HL-60 (cell line): Measurements from ENCODE around the gene PPM1J.

Experiments used
- DNase-seq, 2 experiments: peaks; one replicate each; pipeline ENCODE4 v3.0.0-alpha.2; 2010 to 2020; ENCODE audit warnings: low read depth in 1 of 2, low spot score in 1 of 2
- H3K27ac ChIP-seq: fragments of 250-450 bp; sonication (Bioruptor Pico); replicated peaks from 2 replicates; pipeline ENCODE4 v1.5.1; 2020; ENCODE audit warnings: mild to moderate bottlenecking, moderate library complexity
- H3K27me3 ChIP-seq: fragments of 250-450 bp; sonication (Bioruptor Pico); 2 replicates; pipeline ENCODE4 v1.5.1; 2021; ENCODE audit warnings: mild to moderate bottlenecking, moderate library complexity; ENCODE audit not compliant: insufficient read depth, poor library complexity, severe bottlenecking
- H3K4me3 ChIP-seq: replicated peaks from 2 replicates; pipeline ENCODE4 v1.5.1; 2011; ENCODE audit warnings: mild to moderate bottlenecking, control low read depth, low read length; ENCODE audit not compliant: insufficient read depth
- GABPA ChIP-seq: IDR thresholded peaks from 2 replicates; pipeline ENCODE4 v1.6.1; 2012; ENCODE audit warnings: low read depth
- POLR2AphosphoS5 ChIP-seq: IDR thresholded peaks from 2 replicates; pipeline ENCODE4 v1.6.1; 2012; ENCODE audit warnings: low read depth
- SPI1 ChIP-seq: IDR thresholded peaks from 2 replicates; pipeline ENCODE4 v1.6.1; 2012; ENCODE audit warnings: low read depth, mild to moderate bottlenecking, borderline replicate concordance
- TF ChIP-seq, protein P1 (sequence below): IDR thresholded peaks from 2 replicates; pipeline ENCODE4 v1.6.1; 2012; ENCODE audit warnings: low read depth; ENCODE audit not compliant: insufficient replicate concordance
- TF ChIP-seq, protein P2 (sequence below): IDR thresholded peaks from one replicate; pipeline ENCODE4 v1.5.1; 2011; ENCODE audit warnings: low read length, control low read depth, inconsistent platforms; ENCODE audit not compliant: insufficient read depth

Gene PPM1J

DNA sequence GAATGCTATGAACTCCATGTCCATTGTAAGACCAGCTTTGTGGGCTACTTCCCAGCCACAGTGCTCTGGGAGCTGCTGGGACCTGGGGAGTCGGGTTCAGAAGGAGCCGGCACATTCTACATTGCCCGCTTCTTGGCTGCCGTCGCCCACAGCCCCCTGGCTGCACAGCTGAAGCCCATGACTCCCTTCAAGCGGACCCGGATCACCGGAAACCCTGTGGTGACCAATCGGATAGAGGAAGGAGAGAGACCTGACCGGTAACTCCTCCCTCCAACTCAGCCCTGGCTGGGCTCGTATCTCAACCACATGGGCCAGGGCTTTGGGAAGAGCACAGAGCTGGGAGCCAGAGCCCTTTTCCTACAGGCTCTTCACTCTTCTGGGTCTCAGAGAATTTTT is 25.3 kb downstream of the PPM1J start:
- H3K27ac ChIP-seq = no peak overlapping the region
- TF ChIP-seq, protein P1, sequence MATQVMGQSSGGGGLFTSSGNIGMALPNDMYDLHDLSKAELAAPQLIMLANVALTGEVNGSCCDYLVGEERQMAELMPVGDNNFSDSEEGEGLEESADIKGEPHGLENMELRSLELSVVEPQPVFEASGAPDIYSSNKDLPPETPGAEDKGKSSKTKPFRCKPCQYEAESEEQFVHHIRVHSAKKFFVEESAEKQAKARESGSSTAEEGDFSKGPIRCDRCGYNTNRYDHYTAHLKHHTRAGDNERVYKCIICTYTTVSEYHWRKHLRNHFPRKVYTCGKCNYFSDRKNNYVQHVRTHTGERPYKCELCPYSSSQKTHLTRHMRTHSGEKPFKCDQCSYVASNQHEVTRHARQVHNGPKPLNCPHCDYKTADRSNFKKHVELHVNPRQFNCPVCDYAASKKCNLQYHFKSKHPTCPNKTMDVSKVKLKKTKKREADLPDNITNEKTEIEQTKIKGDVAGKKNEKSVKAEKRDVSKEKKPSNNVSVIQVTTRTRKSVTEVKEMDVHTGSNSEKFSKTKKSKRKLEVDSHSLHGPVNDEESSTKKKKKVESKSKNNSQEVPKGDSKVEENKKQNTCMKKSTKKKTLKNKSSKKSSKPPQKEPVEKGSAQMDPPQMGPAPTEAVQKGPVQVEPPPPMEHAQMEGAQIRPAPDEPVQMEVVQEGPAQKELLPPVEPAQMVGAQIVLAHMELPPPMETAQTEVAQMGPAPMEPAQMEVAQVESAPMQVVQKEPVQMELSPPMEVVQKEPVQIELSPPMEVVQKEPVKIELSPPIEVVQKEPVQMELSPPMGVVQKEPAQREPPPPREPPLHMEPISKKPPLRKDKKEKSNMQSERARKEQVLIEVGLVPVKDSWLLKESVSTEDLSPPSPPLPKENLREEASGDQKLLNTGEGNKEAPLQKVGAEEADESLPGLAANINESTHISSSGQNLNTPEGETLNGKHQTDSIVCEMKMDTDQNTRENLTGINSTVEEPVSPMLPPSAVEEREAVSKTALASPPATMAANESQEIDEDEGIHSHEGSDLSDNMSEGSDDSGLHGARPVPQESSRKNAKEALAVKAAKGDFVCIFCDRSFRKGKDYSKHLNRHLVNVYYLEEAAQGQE = no peak
- TF ChIP-seq GABPA = no peak
- TF ChIP-seq, protein P2, sequence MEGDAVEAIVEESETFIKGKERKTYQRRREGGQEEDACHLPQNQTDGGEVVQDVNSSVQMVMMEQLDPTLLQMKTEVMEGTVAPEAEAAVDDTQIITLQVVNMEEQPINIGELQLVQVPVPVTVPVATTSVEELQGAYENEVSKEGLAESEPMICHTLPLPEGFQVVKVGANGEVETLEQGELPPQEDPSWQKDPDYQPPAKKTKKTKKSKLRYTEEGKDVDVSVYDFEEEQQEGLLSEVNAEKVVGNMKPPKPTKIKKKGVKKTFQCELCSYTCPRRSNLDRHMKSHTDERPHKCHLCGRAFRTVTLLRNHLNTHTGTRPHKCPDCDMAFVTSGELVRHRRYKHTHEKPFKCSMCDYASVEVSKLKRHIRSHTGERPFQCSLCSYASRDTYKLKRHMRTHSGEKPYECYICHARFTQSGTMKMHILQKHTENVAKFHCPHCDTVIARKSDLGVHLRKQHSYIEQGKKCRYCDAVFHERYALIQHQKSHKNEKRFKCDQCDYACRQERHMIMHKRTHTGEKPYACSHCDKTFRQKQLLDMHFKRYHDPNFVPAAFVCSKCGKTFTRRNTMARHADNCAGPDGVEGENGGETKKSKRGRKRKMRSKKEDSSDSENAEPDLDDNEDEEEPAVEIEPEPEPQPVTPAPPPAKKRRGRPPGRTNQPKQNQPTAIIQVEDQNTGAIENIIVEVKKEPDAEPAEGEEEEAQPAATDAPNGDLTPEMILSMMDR = no peak
- no peak for TF ChIP-seq SPI1
- TF ChIP-seq POLR2AphosphoS5 = no peak
- no peak for DNase-seq
- no peaks in the 10 kb centered on the region for H3K27me3 ChIP-seq
- no peak overlapping the region for H3K4me3 ChIP-seq

DNA sequence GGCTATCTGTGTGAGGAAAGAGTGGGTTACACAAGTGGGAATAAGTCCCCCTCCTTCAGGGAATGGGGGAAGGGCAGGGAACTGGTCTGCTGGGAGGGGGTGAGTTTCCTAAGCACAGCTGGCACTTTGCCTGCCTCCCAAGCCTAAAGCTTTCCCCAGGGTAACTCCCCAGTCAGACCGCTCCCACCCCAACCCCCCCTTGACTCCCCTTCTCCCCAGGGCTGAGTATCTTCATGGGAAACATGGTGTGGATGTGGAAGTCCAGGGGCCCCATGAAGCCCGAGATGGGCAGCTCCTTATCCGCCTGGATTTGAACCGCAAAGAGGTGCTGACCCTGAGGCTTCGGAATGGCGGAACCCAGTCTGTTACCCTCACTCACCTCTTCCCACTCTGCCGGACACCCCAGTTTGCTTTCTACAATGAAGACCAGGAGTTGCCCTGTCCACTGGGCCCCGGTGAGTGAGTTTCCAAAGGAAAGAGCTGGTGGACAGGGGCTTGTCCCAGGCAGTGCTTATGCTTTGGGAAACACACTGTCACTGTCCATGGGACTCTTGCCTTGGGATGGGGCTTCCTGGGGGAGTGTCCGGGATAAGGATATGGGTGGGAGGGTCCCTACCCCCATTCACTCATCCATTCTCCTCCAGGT is 25.8 kb downstream of the PPM1J start:
- no peak for TF ChIP-seq GABPA
- TF ChIP-seq, protein P2 = no peak
- no peak for TF ChIP-seq POLR2AphosphoS5
- TF ChIP-seq, protein P1 = no peak
- no peak for TF ChIP-seq SPI1
- DNase-seq = no peak
- H3K4me3 ChIP-seq = no peak overlapping the region
- no peaks in the 10 kb centered on the region for H3K27me3 ChIP-seq
- no peak overlapping the region for H3K27ac ChIP-seq

DNA sequence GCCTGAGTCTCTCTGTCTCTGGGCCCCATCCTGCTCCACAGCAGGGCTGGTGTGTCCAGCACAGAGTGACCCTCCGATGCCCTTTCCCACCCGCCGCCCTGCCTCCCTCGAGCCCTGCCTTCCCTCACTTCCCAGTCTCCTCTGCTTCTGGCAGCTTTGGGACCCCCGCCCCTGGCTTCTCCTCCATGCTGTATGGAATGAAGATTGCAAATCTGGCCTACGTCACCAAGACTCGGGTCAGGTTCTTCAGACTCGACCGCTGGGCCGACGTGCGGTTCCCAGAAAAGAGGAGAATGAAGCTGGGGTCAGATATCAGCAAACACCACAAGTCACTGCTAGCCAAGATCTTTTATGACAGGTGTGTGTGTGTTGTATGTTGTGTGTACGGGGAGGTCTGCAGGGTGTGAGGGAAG is 26.3 kb downstream of the PPM1J start:
- H3K27me3 ChIP-seq = no peaks in the 10 kb centered on the region
- no peak for DNase-seq
- H3K4me3 ChIP-seq = no peak overlapping the region
- H3K27ac ChIP-seq = no peak overlapping the region
- TF ChIP-seq, protein P2 = no peak
- TF ChIP-seq SPI1 = no peak
- TF ChIP-seq GABPA = no peak
- TF ChIP-seq, protein P1 = no peak
- TF ChIP-seq POLR2AphosphoS5 = no peak
